GM23338 (cell line): ENCODE measurements around the gene MT1A. TPM values are rescaled to one million over a fixed set of nuclear protein-coding genes. Genes with fewer than 3 reads are reported as not detected.
A peak's percentile ranks its signal among the peaks of the same experiment; 100 is the strongest.

Source experiments
- ATAC-seq: fragments of 200-7000 bp; cut with Tn5 transposase; 3 replicates; pipeline ENCODE4 v1.9.1; 2020
- DNase-seq: peaks from one replicate; pipeline ENCODE4 v3.0.0-alpha.2; 2015; ENCODE audit warnings: low spot score
- H2AFZ ChIP-seq: fragments of 200-600 bp; sonication (generic); 2 replicates; pipeline ENCODE4 v1.8.0; 2016; ENCODE audit warnings: antibody characterized with exemption, mild to moderate bottlenecking, moderate library complexity
- H3F3A ChIP-seq: fragments of 200-600 bp; sonication (generic); replicated peaks from 2 replicates; pipeline ENCODE4 v1.8.0; 2017; ENCODE audit warnings: antibody characterized with exemption, mixed run types, low read depth
- H3K27ac ChIP-seq: fragments of 200-600 bp; sonication (generic); 2 replicates; pipeline ENCODE4 v1.6.1; 2016; ENCODE audit warnings: low read depth
- H3K27me3 ChIP-seq: fragments of 200-600 bp; sonication (generic); 2 replicates; pipeline ENCODE4 v1.8.0; 2016; ENCODE audit warnings: mild to moderate bottlenecking, mixed run types, moderate library complexity; ENCODE audit not compliant: insufficient read depth
- H3K36me3 ChIP-seq: fragments of 200-600 bp; sonication (generic); 2 replicates; pipeline ENCODE4 v1.8.0; 2016; ENCODE audit warnings: mild to moderate bottlenecking; ENCODE audit not compliant: insufficient read depth
- H3K4me1 ChIP-seq: fragments of 200-600 bp; sonication (generic); 2 replicates; pipeline ENCODE4 v1.8.0; 2016; ENCODE audit warnings: mild to moderate bottlenecking, moderate library complexity; ENCODE audit not compliant: insufficient read depth
- H3K4me2 ChIP-seq: fragments of 200-600 bp; sonication (generic); 2 replicates; pipeline ENCODE4 v1.7.1; 2017; ENCODE audit warnings: mixed run types
- H3K4me3 ChIP-seq: fragments of 200-600 bp; sonication (generic); 2 replicates; pipeline ENCODE4 v1.6.1; 2016; ENCODE audit warnings: mixed run types
- H3K79me2 ChIP-seq: fragments of 200-600 bp; sonication (generic); replicated peaks from 2 replicates; pipeline ENCODE4 v1.8.0; 2017; ENCODE audit warnings: mild to moderate bottlenecking; ENCODE audit not compliant: insufficient read depth
- H3K9me2 ChIP-seq: fragments of 200-600 bp; sonication (generic); 2 replicates; pipeline ENCODE4 v1.8.0; 2017; ENCODE audit not compliant: insufficient read depth
- H4K20me1 ChIP-seq: fragments of 200-600 bp; sonication (generic); replicated peaks from 2 replicates; pipeline ENCODE4 v1.8.0; 2017; ENCODE audit warnings: mild to moderate bottlenecking; ENCODE audit not compliant: insufficient read depth
- H3K27ac Mint-ChIP-seq: 2 replicates; pipeline ENCODE4 v1.8.0; 2020; ENCODE audit warnings: inconsistent platforms, mild to moderate bottlenecking, moderate library complexity, mixed read lengths
- H3K27me3 Mint-ChIP-seq: 3 replicates; pipeline ENCODE4 v1.8.0; 2022; ENCODE audit warnings: low read depth, mild to moderate bottlenecking, moderate library complexity, mixed read lengths, inconsistent platforms; ENCODE audit not compliant: insufficient read depth, poor library complexity
- H3K36me3 Mint-ChIP-seq: 3 replicates; pipeline ENCODE4 v1.8.0; 2021; ENCODE audit warnings: low read depth, mild to moderate bottlenecking, inconsistent platforms, moderate library complexity, mixed read lengths
- H3K4me1 Mint-ChIP-seq: 3 replicates; pipeline ENCODE4 v1.8.0; 2020; ENCODE audit warnings: mild to moderate bottlenecking, inconsistent platforms, mixed read lengths
- H3K4me3 Mint-ChIP-seq: 3 replicates; pipeline ENCODE4 v1.8.0; 2021; ENCODE audit warnings: moderate library complexity, mild to moderate bottlenecking, inconsistent platforms, mixed read lengths
- H3K9me3 Mint-ChIP-seq: 3 replicates; pipeline ENCODE4 v1.8.0; 2020; ENCODE audit warnings: moderate library complexity, mild to moderate bottlenecking, inconsistent platforms, mixed read lengths
- CTCF ChIP-seq, 2 experiments: fragments of 200-600 bp in 1 of 2; sonication (generic) in 1 of 2; conservative IDR thresholded peaks; 2 replicates each; pipeline versions ENCODE4 v1.5.1 to v1.6.1; 2016 to 2017; ENCODE audit warnings: antibody characterized with exemption in 2 of 2, low read depth in 2 of 2, mild to moderate bottlenecking in 2 of 2, moderate library complexity in 1 of 2
- EZH2phosphoT487 ChIP-seq: fragments of 200-600 bp; sonication (generic); IDR thresholded peaks from one replicate; pipeline ENCODE4 v1.8.1; 2018; ENCODE audit warnings: antibody characterized with exemption; ENCODE audit not compliant: unreplicated experiment
- JUNB ChIP-seq: IDR thresholded peaks from one replicate; pipeline ENCODE4 v1.6.1; 2016; ENCODE audit warnings: antibody characterized with exemption; ENCODE audit not compliant: unreplicated experiment
- NANOG ChIP-seq: IDR thresholded peaks from 2 replicates; pipeline ENCODE4 v1.6.1; 2016; ENCODE audit warnings: antibody characterized with exemption, borderline replicate concordance
- POLR2AphosphoS5 ChIP-seq: IDR thresholded peaks from 2 replicates; pipeline ENCODE4 v1.6.1; 2016; ENCODE audit warnings: antibody characterized with exemption, low read depth
- STAT1 ChIP-seq: IDR thresholded peaks from one replicate; pipeline ENCODE4 v1.6.1; 2016; ENCODE audit warnings: antibody characterized with exemption; ENCODE audit not compliant: unreplicated experiment
- ZNF462 ChIP-seq: fragments of 250-450 bp; sonication (Bioruptor Pico); IDR thresholded peaks from 2 replicates; pipeline ENCODE4 v1.5.0; 2020; ENCODE audit warnings: mild to moderate bottlenecking, moderate library complexity
- polyA plus RNA-seq: library from polyadenylated mRNA; unstranded; fragments of >200 nt; fragmentation: Nextera tagmentation; extraction: Ambion mirVana; gene quantifications from 2 replicates; pipeline ENCODE4 v1.2.1, GENCODE V29; 2016
- total RNA-seq: library from RNA; depleted of rRNA; stranded (reverse); fragments of >200 nt; shearing (Covaris generic); gene quantifications from 2 replicates; pipeline ENCODE4 v1.2.3, GENCODE V29; 2014

Gene MT1A
- total and polyA plus RNA-seq, 2 experiments from 2014 or later = 2.5 TPM; not detected in 1

- 0 out of 2 replicates have a peak, but pooled peaks cover 9% of the 10 kb centered on the region for H4K20me1 ChIP-seq
- TF ChIP-seq CTCF (conservative IDR thresholded peaks at IDR 0.05; ENCODE audit: low read depth in 2 of 2) = no peak
- no peak for TF ChIP-seq EZH2phosphoT487
- TF ChIP-seq ZNF462 (CRISPR knock-in tag) = no peak
- no peak for TF ChIP-seq JUNB
- no peak for TF ChIP-seq STAT1
- no peak for TF ChIP-seq POLR2AphosphoS5
- TF ChIP-seq NANOG = no peak
Measured at GRCh38 chr16:56618138-56618537, 20.3 kb upstream of the MT1A start.

More at GRCh38 chr16:56618138-56618537, 20.3 kb upstream of the MT1A start:
- H2AFZ ChIP-seq = no peak overlapping the region
- Mint-ChIP-seq H3K4me3 (peak overlapping the region; percentile 83), H3K27me3 (peaks cover 83% of the 10 kb centered on the region), H3K9me3 (peaks cover 8% of the 10 kb centered on the region; the same call in 1 of the 3 replicates), H3K36me3 (no peaks in the 10 kb centered on the region), H3K27ac (no peak overlapping the region), H3K4me1 (peaks cover 46% of the 10 kb centered on the region)
- H3F3A ChIP-seq = 0 out of 2 replicates have a peak, but pooled peaks cover 3% of the 10 kb centered on the region
- no peaks in the 10 kb centered on the region for H3K79me2 ChIP-seq
- H3K9me2 ChIP-seq = no peaks in the 10 kb centered on the region; the same call in 1 of the 2 replicates
- H3K27ac ChIP-seq = no peak overlapping the region
- peak overlapping the region; percentile 92; the same call in 1 of the 2 replicates for H3K4me2 ChIP-seq
- DNase-seq = no peak
- no peak overlapping the region for H3K4me3 ChIP-seq
- H3K36me3 ChIP-seq = no peaks in the 10 kb centered on the region
- H3K4me1 ChIP-seq = peaks cover 54% of the 10 kb centered on the region
- peak; percentile 26 for ATAC-seq
- H3K27me3 ChIP-seq = peaks cover 99% of the 10 kb centered on the region
